Right lobe of liver (tissue), 4 donors: ENCODE data around the gene GNG4.

Experiments
- CTCF ChIP-seq, 4 donors: fragments of 200-600 bp in 3 of 4; fragments of 450-650 bp in 1 of 4; IDR thresholded peaks; one replicate each; pipeline versions ENCODE4 v1.5.1 to v1.8.0; 2016 to 2022; ENCODE audit warnings: antibody characterized with exemption in 4 of 4, mild to moderate bottlenecking in 2 of 4
- POLR2A ChIP-seq: fragments of 450-650 bp; IDR thresholded peaks from one replicate; pipeline ENCODE4 v1.6.1; 2017; ENCODE audit warnings: antibody characterized with exemption, mild to moderate bottlenecking
- donor health status: DM: no; HTN: no; CAD: no.
- donor health status: DM: no; HTN: no; CAD: no.
- donor health status: DM: no; HTN: yes; CAD: no.

- TF ChIP-seq CTCF (IDR thresholded peaks at IDR 0.05) = no peak
- TF ChIP-seq POLR2A = no peak
These were observed 26.4 kb downstream of the GNG4 start for GRCh38 chr1:235622936-235623779.
